Pancreas (tissue), 10 donors: ENCODE data around the gene P4HA2. TPM values are rescaled to one million over a fixed set of nuclear protein-coding genes. Genes with fewer than 3 reads are reported as not detected.
"Not testable (repeated sequence)": the region's sequence is repeated elsewhere in the genome, so short reads cannot be mapped to it uniquely, and the experiment has no call there.

Experiments used
- ATAC-seq, 4 donors: fragments of 200-7000 bp; cut with Tn5 transposase; one replicate each; pipeline versions ENCODE4 v1.8.0 to v1.9.1; 2020; ENCODE audit warnings: mild to moderate bottlenecking in 4 of 4, moderate library complexity in 4 of 4
- DNase-seq, 6 donors: peaks; one replicate each; pipeline ENCODE4 v3.0.0-alpha.2; 2020
- FAIRE-seq: peaks from 2 replicates; lab custom pipeline; 2012; peaks lifted over from hg19 to GRCh38; lab: Jason Lieb, UNC
- H3K27ac ChIP-seq, 4 donors: fragments of 200-600 bp; sonication (generic); 1 replicate in 3 of 4; 2 replicates in 1 of 4; pipeline versions ENCODE4 v1.5.0 to v1.8.0; 2020
- H3K27me3 ChIP-seq, 4 donors: fragments of 200-600 bp; one replicate each; pipeline ENCODE4 v1.8.0; 2021
- H3K36me3 ChIP-seq, 3 donors: fragments of 200-600 bp; sonication (generic) in 1 of 3; one replicate each; pipeline versions ENCODE4 v1.5.0 to v1.8.0; 2020 to 2021
- H3K4me1 ChIP-seq, 3 donors: fragments of 200-600 bp; one replicate each; pipeline ENCODE4 v1.8.0; 2021
- H3K4me3 ChIP-seq, 4 donors: fragments of 200-600 bp; sonication (generic) in 2 of 4; one replicate each; pipeline versions ENCODE4 v1.5.0 to v1.8.0; 2020 to 2021
- H3K9me3 ChIP-seq, 4 donors: fragments of 200-600 bp; one replicate each; pipeline ENCODE4 v1.8.0; 2021
- CTCF ChIP-seq, 4 donors: fragments of 200-600 bp; sonication (generic) in 3 of 4; IDR thresholded peaks; one replicate each; pipeline versions ENCODE4 v1.5.0 to v1.8.0; 2021; ENCODE audit warnings: antibody characterized with exemption in 4 of 4
- WGBS, 2 donors: extraction: QIAGEN DNeasy Blood & Tissue Kit; methylation state at CpG; one replicate each; pipeline ENCODE4 v1.1.7; 2013; 5-methylcytosine and 5-hydroxymethylcytosine counted together
- intact Hi-C, 3 donors: fragments of 100-400 bp; cut with DNase I; formaldehyde crosslinking; loops; one replicate each; pipeline versions ENCODE4 v1.11.1 to v1.14.2; 2022
- polyA plus RNA-seq, 2 donors: library from polyadenylated mRNA; stranded (reverse); fragments of 200-250 nt; gene quantifications; one replicate each; pipeline ENCODE4 v1.2.3, GENCODE V29; 2013
- total RNA-seq, 6 donors: library from RNA; stranded (reverse); fragmentation: NEBNext Ultra II Directional in 4 of 6; extraction: Animal tissue kit (Norgen Biotek cat#: 25700) in 4 of 6; gene quantifications; one replicate each; pipeline versions ENCODE4 v1.2.1 to v1.2.4, GENCODE V29; 2021 to 2023
- donor health status: healthy with polysubstance abuse.
- donor health status: DM: no; HTN: no; CAD: no; lungs with moderate emphysema.
- donor health status: DM: no; HTN: no; CAD: no.
- donor health status: control.
- donor health status: control.
- donor health status: Bipolar disorder and iron deficiency.
- donor health status: DM: yes; HTN: yes; CAD: no.
- donor health status: DM: no; HTN: no; CAD: no.
- donor health status: DM: no; HTN: no; CAD: no.
- donor health status: DM: yes; HTN: yes; CAD: no.

Gene P4HA2
- total and polyA plus RNA-seq, 8 donors = 28.3 to 85.7 (median 56.4) TPM

- no peak for FAIRE-seq
- no peak for TF ChIP-seq CTCF (IDR thresholded peaks at IDR 0.05)
Observed at GRCh38 chr5:132177691-132178149, 49.9 kb downstream of the P4HA2 start.

GRCh38 chr5:132176987-132177386 is 50.7 kb downstream of the P4HA2 start:
- Histone ChIP-seq H3K4me1 (no peaks in the 10 kb centered on the region), H3K27ac (no peak overlapping the region), H3K4me3 (no peak overlapping the region), H3K36me3 (no peaks in the 10 kb centered on the region), H3K27me3 (no peaks in the 10 kb centered on the region), H3K9me3 (no peaks in the 10 kb centered on the region)
- intact Hi-C loops = no loop called here
- WGBS, 2 donors = 54 to 57% methylated on average over 3 of the region's 3 CpGs
- no peak for TF ChIP-seq CTCF (IDR thresholded peaks at IDR 0.05)
- DNase-seq (no peak), ATAC-seq (peak in 1 of 4 donors; percentile 19), FAIRE-seq (no peak)

More at GRCh38 chr5:132177691-132178149, 49.9 kb downstream of the P4HA2 start:
- intact Hi-C loops = no loop called here
- no peaks in the 10 kb centered on the region for H3K27me3 ChIP-seq
- H3K27ac ChIP-seq = no peak overlapping the region
- no peaks in the 10 kb centered on the region for H3K4me1 ChIP-seq
- H3K4me3 ChIP-seq = no peak overlapping the region
- H3K9me3 ChIP-seq = no peaks in the 10 kb centered on the region
- DNase-seq (no peak), ATAC-seq (no peak)
- WGBS, 2 donors = 67 to 82% methylated on average over 6 of the region's 6 CpGs
- no peaks in the 10 kb centered on the region for H3K36me3 ChIP-seq

GRCh38 chr5:132176521-132176945 is 51.1 kb downstream of the P4HA2 start:
- Histone ChIP-seq H3K4me3 (no peak overlapping the region), H3K27me3 (no peaks in the 10 kb centered on the region), H3K4me1 (no peaks in the 10 kb centered on the region), H3K36me3 (no peaks in the 10 kb centered on the region), H3K27ac (no peak overlapping the region), H3K9me3 (no peaks in the 10 kb centered on the region)
- intact Hi-C loops = no loop called here
- no peak for ATAC-seq
- no peak for FAIRE-seq
- TF ChIP-seq CTCF (IDR thresholded peaks at IDR 0.05) = no peak
- 87 to 93% methylated on average over 6 of the region's 6 CpGs for WGBS, 2 donors
- DNase-seq = no peak

GRCh38 chr5:132162945-132163344 is 64.7 kb downstream of the P4HA2 start:
- DNase-seq (no peak), ATAC-seq (no peak), FAIRE-seq (no peak)
- intact Hi-C loops = no loop called here
- H3K27me3 ChIP-seq = no peaks in the 10 kb centered on the region
- H3K9me3 ChIP-seq = no peaks in the 10 kb centered on the region
- H3K4me3 ChIP-seq = no peak overlapping the region
- no peaks in the 10 kb centered on the region for H3K36me3 ChIP-seq
- 40 to 41% methylated on average over 1 of the region's 1 CpG for WGBS, 2 donors
- no peak overlapping the region for H3K27ac ChIP-seq
- H3K4me1 ChIP-seq = no peaks in the 10 kb centered on the region
- no peak for TF ChIP-seq CTCF (IDR thresholded peaks at IDR 0.05)

- ATAC-seq, FAIRE-seq, H3K27ac ChIP-seq, H3K9me3 ChIP-seq, H3K4me1 ChIP-seq, H3K4me3 ChIP-seq, intact Hi-C loops, DNase-seq, H3K36me3 ChIP-seq, H3K27me3 ChIP-seq: not testable (repeated sequence)
- WGBS, 2 donors = 81 to 96% methylated on average over 2 to 3 of the region's 5 CpGs
Observed at GRCh38 chr5:132161574-132162326, 65.9 kb downstream of the P4HA2 start.
